Measurements from ENCODE around the gene RPL9.
"Not testable (repeated sequence)": the region's sequence is repeated elsewhere in the genome, so short reads cannot be mapped to it uniquely, and the experiment has no call there.

GRCh38 chr4:39458161-39458504 is 589 bp downstream of the RPL9 start:
- not testable (repeated sequence) for TF ChIP-seq ZNF274 (IDR thresholded peaks at IDR 0.05; ENCODE audit: low read depth, low read length); YY1 (IDR thresholded peaks at IDR 0.05; ENCODE audit: insufficient read depth, insufficient read length); SUZ12 (IDR thresholded peaks at IDR 0.05; ENCODE audit: extremely low read depth, insufficient read depth, insufficient read length)

Measured in NT2/D1 (cell line).